Right ventricle myocardium inferior (tissue), 1 donor: ENCODE data around the gene IMMP1L. TPM values are rescaled to one million over a fixed set of nuclear protein-coding genes. Genes with fewer than 3 reads are reported as not detected.

Experiments
- ATAC-seq: fragments of 200-7000 bp; cut with Tn5 transposase; one replicate; pipeline ENCODE4 v1.9.1; 2020; ENCODE audit warnings: mild to moderate bottlenecking, moderate library complexity
- DNase-seq: peaks from one replicate; pipeline ENCODE4 v3.0.0; 2021; ENCODE audit errors: missing footprints
- intact Hi-C: fragments of 100-400 bp; cut with DNase I; formaldehyde crosslinking; loops from one replicate; pipeline ENCODE4 v1.11.0; 2022
- total RNA-seq: library from RNA; stranded (reverse); fragmentation: NEBNext Ultra II Directional; extraction: Animal tissue kit (Norgen Biotek cat#: 25700); gene quantifications from one replicate; pipeline ENCODE4 v1.2.1, GENCODE V29; 2021
- donor health status: DM: no; HTN: yes; CAD: no; lungs with severe emphysema.

IMMP1L gene
- total RNA-seq, 1 donor from 2014 or later: 26.5 TPM

DNA sequence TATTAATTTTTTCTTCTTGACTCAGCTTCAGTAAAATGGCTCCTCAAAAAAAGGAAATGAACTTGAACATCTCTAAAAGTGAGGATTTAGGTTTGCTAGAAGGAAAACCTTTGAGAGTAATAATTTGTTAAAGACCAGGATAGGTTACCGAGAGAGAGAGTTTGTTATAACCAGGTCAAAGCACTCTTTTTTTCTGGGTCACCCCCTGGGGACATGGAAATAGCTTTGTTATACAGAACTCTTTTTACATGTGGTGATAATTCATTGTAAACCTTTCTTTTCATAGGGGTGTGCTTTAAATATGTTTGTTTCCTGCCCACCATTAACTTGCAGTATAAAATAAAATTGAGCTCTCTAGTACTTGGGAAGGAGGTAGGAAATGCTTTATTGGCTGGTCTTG lies 92.1 kb downstream of the IMMP1L start:
- no peak for DNase-seq
- intact Hi-C loops: no loop called here
- no peak for ATAC-seq

DNA sequence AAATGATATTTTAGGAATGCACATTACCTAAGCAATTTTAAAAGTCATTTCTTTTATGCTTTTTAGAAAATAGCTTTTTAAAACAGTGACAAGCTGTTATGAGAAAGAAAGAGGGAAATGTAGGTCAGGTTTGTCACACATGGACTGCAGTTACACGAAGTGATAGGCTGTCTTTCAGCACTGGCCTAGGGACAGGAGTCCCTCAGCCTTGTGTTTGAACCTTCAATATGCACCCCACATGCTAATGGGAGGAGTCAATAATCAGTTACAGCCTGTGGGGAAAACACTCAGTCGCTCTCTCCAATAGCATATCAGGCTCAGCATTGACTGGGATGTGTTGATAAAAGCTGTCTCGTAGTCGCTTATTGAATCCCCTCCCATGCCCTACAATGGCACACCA lies 94.0 kb downstream of the IMMP1L start:
- intact Hi-C loops: no loop called here
- DNase-seq (no peak), ATAC-seq (no peak)

DNA sequence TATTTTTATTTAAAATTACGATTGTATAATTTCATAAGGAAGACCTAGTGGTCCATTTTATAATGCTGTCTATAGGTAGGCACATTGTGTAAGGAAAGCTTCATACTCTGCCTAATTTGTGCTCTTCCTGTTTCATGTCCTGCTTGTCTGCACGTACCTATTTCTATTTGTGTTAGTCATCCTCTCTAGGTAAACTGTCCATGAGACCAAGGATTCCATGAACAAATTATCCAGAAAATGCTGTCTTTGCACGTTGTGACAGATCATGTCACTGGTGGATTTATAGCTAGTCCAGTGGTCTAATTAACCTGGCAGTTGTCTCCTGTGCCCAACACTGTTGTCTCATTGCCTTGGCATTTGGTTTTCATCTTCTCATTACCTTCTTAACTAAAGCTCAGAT lies 95.1 kb downstream of the IMMP1L start:
- intact Hi-C loops: no loop called here
- ATAC-seq (no peak), DNase-seq (no peak)

DNA sequence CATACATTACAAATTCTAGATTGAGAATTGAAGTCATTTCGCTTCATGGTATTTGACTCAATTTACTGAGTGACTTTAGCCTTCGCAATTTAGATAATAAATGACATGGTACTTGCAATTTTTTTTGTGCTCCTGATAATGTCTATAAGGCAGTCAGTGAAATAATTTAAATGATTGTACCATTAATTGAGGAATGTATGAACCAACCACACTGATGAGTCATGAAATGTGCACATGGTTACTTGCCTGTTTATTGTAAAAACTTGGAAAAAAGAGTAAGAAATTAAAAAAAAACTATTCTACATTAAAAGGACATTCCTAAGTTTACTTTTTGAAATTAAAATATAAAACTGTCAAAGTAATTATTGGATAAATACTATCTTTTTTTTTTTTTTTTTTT lies 96.5 kb downstream of the IMMP1L start:
- no peak for DNase-seq
- ATAC-seq: no peak
- intact Hi-C loops: no loop called here

DNA sequence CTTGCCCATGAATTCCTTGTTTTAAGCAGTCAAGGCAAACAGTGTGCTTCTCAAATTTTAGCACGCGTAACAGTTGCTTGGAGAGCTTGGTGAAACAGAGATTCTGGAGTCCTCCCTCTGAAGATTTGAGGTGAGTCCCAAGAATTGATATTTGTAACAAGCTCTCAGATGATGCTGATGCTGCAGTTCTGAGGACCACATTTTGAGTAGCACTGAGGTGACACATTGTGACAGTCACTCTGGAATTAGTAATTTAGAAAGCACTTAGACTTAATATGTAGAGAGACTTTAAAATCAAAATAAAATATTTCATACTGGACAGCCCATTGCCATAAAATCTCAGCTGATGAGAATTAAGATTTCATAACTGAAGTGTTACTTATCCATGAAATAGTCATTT lies 101.2 kb downstream of the IMMP1L start:
- intact Hi-C loops: no loop called here
- no peak for DNase-seq
- ATAC-seq: no peak

DNA sequence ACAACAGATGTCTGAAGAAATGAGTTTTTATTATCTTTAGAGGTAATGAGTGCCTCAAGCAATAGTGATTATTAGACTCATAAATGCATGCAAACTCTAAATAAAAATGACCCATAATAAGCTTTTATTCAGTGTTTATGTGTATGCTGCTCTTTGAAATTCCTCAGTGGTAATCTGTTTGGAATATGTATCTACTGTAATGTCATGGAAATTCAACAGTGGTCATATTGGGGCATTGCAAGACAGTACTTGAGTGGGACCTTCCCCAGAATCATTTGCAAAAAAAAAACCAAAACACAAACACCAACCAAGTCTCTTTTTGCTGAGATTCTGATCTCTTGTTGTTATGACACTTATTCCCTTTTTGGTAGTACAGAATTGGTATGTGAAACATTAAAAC lies 104.8 kb downstream of the IMMP1L start:
- intact Hi-C loops: no loop called here
- ATAC-seq (no peak), DNase-seq (no peak)

DNA sequence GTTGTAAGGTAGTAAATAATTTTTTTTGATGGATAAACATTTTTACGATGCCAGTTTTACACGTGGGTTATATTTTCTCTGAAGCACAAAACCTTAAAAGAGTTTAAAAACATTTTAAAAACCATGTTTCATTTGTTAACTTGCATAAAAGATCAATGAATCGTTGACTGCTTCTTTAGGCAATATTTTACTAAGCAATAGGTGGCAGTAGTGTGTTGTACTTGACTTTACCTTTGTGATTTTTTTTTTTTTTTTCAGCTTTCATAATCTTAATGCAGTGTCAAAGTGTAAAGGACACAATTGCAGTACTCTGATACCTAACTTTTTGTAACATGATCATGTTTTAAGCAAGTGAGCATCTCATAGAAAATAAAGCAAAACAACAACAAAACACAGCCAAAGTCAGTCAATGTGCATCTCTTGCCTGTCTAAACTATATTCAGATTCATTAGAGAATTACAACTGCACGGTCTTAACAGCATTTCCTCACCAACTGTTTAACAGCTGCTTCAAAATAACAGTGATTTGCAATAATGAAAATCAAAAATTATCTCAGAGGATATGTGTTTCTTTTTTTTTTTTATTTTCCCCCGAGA lies 112.1 kb downstream of the IMMP1L start:
- DNase-seq: no peak
- intact Hi-C loops: loop anchor here (2.0 to 5.0 kb wide), 3 partner anchors 473 to 775 kb away; no protein-coding TSS in a partner anchor
- no peak for ATAC-seq

DNA sequence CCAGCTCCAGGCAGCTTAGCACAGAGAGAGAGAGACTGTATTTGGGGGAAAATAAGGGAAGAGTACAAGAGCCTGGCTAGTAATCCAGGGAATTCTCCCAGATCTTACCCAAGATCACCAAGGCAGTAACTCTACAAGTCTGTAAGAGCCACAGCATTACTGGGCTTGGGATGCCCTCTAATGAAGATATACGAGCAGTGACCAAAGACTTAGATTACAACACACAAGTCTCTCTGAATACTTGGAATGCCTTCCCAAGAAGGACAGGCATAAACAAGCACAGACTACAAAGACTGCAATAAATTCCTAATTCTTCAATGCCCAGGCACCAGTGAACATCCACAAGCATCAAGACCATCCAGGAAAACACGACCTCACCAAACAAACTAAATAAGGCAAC lies 122.0 kb downstream of the IMMP1L start:
- intact Hi-C loops: no loop called here
- ATAC-seq (no peak), DNase-seq (no peak)

DNA sequence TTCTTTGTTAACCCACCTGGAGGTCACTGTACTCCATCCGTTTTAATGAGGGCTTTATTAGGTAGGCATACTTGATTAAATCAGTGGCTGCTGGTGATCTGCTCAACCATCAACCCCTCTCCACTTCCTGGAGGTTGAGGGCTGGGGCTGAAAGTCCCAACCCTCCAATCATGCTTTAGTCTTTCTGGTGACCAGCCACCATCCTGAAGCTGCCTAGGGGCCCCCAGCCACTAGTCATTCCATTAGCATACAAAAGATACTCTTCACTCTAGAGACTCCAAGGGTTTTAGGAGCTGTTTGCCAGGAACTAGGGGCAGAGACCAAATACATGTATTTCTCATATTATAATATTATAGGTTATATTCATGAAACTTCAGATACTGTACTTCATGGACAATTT lies 126.3 kb downstream of the IMMP1L start:
- intact Hi-C loops: no loop called here
- DNase-seq (no peak), ATAC-seq (no peak)

Other genes starting within 250 kb of the IMMP1L start
- gene DCDC1, start 139.9 kb downstream of the IMMP1L start, total RNA-seq: 0.19 TPM
- gene DNAJC24, start 139.8 kb downstream of the IMMP1L start, total RNA-seq: 15.8 TPM
- 16.0 TPM for gene ELP4, start 145 bp upstream of the IMMP1L start, total RNA-seq